Measurements from ENCODE around the gene MYEF2.

DNA sequence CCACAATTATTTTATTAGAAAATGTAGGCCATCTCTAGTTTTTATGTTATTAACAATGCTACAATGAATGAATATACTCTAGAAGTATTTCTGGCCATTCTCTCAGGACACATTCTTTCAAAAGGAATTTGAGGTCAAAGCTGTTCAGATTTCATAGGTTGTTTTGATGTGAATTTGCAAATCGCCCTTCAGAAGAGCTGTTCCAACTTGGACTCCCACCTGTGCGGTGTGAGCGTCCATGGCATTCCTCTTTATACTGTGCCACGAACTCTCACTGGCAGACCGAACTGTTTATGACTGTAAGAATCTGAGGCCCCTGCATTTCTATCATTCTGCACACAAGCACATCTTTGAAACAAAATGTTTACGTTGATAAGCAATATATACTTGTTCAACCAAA is 75.9 kb downstream of the MYEF2 start:
- TF ChIP-seq POLR2A (IDR thresholded peaks at IDR 0.05; ENCODE audit: control extremely low read depth in 1 of 2, low read depth in 2 of 2, low read length in 2 of 2) (no peak), YY1 (IDR thresholded peaks at IDR 0.05; ENCODE audit: low read depth, low read length) (no peak), SRF (IDR thresholded peaks at IDR 0.05; ENCODE audit: low read depth, low read length) (no peak), POLR2AphosphoS5 (IDR thresholded peaks at IDR 0.05; ENCODE audit: low read depth, low read length) (no peak)
- TF ChIP-seq, protein P1, sequence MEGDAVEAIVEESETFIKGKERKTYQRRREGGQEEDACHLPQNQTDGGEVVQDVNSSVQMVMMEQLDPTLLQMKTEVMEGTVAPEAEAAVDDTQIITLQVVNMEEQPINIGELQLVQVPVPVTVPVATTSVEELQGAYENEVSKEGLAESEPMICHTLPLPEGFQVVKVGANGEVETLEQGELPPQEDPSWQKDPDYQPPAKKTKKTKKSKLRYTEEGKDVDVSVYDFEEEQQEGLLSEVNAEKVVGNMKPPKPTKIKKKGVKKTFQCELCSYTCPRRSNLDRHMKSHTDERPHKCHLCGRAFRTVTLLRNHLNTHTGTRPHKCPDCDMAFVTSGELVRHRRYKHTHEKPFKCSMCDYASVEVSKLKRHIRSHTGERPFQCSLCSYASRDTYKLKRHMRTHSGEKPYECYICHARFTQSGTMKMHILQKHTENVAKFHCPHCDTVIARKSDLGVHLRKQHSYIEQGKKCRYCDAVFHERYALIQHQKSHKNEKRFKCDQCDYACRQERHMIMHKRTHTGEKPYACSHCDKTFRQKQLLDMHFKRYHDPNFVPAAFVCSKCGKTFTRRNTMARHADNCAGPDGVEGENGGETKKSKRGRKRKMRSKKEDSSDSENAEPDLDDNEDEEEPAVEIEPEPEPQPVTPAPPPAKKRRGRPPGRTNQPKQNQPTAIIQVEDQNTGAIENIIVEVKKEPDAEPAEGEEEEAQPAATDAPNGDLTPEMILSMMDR (IDR thresholded peaks at IDR 0.05; ENCODE audit: control extremely low read depth in 1 of 3, insufficient read depth in 1 of 3, low read depth in 1 of 3, low read length in 3 of 3), result no peak
